ENCODE measurements around the gene ZSWIM8. TPM values are rescaled to one million over a fixed set of nuclear protein-coding genes. Genes with fewer than 3 reads are reported as not detected.

The ZSWIM8 gene
- total and polyA plus RNA-seq, 2 of the 8 experiments (the other 6 are each of a cell fraction or from before 2014, with no cell fraction given), result 44.7 to 99.7 TPM

DNA sequence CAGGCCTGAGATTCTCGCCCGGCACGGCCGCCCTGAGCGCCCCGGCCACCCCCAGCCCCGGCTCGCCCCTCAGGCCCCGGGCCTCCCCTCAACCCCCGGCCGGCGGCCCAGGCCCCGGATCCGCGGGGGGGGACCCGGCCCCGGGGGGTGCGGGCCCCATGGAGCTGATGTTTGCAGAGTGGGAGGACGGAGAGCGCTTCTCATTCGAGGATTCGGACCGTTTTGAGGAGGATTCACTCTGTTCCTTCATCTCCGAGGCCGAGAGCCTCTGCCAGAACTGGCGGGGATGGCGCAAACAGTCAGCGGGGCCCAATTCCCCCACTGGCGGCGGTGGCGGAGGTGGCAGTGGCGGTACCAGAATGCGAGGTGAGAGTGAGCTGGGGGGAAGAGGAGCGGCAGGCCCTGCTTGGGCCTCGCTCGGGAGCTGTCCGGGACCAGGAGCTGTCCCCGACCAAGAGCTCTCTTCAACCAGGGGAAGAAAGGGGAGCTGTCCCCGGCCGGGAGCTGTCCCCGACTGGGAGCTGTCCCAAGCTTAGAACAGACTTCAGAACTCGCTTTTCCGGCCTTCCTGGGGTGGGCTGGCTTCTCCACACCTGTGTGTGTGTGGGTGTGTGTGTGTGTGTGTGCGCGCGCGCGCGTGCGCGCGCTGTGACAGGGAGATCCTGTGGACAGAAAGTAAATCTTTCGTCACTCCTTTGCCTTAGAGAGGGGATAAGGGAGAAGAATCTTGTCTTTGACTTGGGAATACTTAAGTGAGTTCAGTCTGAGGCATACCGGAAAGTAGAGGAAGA is 510 bp downstream of the ZSWIM8 start:
- peak overlapping the region; percentile 84 to 91 for H3K4me2 ChIP-seq (ENCODE audit: insufficient read depth in 1 of 2, low read depth in 2 of 2, low read length in 2 of 2)
- H3K4ac ChIP-seq (replicated peaks; ENCODE audit: insufficient read length, low read depth, low read length), result no peak overlapping the region
- H3K27ac ChIP-seq (ENCODE audit: low read depth, low read length), result no peak overlapping the region
- no peak overlapping the region for H2BK12ac ChIP-seq (ENCODE audit: low read depth, low read length)
- peaks cover 3 to 12% of the 10 kb centered on the region in 2 experiments for H4K20me1 ChIP-seq (replicated peaks in 1 of 2; ENCODE audit: control insufficient read depth in 1 of 2, insufficient read depth in 2 of 2, low read length in 2 of 2)
- peak in 1 of 2 experiments; percentile 57 for DNase-seq (ENCODE audit: low read depth in 1 of 2, low spot score in 2 of 2)
- no peak overlapping the region for H2BK20ac ChIP-seq (ENCODE audit: low read length)
- H4K5ac ChIP-seq (ENCODE audit: insufficient read length, low read depth, low read length), result no peak overlapping the region
- peaks cover 2 to 4% (median 2%) of the 10 kb centered on the region in 4 experiments; a peak in 5 of 7 replicates for H3K4me1 ChIP-seq (replicated peaks in 1 of 4; ENCODE audit: control insufficient read depth in 3 of 4, insufficient read depth in 4 of 4, low read length in 3 of 4)
- H3K27me3 ChIP-seq (replicated peaks in 1 of 4; ENCODE audit: control insufficient read depth in 3 of 4, extremely low read depth in 1 of 4, insufficient read depth in 3 of 4, low read length in 3 of 4), result no peaks in the 10 kb centered on the region
- no peak overlapping the region for H3K56ac ChIP-seq (replicated peaks; ENCODE audit: insufficient read length, low read depth, low read length)
- H2BK5ac ChIP-seq (ENCODE audit: low read depth, low read length), result no peak overlapping the region
- H3K9me3 ChIP-seq (ENCODE audit: insufficient read depth in 2 of 2, low read depth in 1 of 2, low read length in 1 of 2), result no peaks in the 10 kb centered on the region
- WGBS, 2 experiments (ENCODE audit: extremely low coverage in 1 of 2, insufficient coverage in 1 of 2, insufficient read length in 1 of 2, insufficient replicate concordance in 2 of 2, low coverage in 1 of 2, low lambda C conversion rate in 2 of 2, missing lambda C conversion rate in 1 of 2), result 9% methylated on average over 30 of the region's 54 CpGs; no CpG with 5 or more reads in 1 of the 2 experiments
- H4K91ac ChIP-seq (replicated peaks; ENCODE audit: insufficient read length, low read length), result no peak overlapping the region
- peaks cover 9% of the 10 kb centered on the region for H3K23me2 ChIP-seq (ENCODE audit: low read depth, low read length)
- H2AFZ ChIP-seq (ENCODE audit: low read length), result no peak overlapping the region
- peak overlapping the region; percentile 31; the same call in 1 of the 2 replicates for H4K8ac ChIP-seq (ENCODE audit: extremely low read depth, insufficient read depth, low read length)
- ChIA-PET POLR2A (ENCODE audit: partially characterized antibody) (interaction anchor here (0.6 to 6.3 kb wide), 9 partner anchors 8 to 322 kb away, joined by 3 to 79 read pairs (median 4); partner anchors contain the start of gene SEC24C), CTCF (ENCODE audit: partially characterized antibody) (interaction anchor here (0.6 to 2.2 kb wide), 13 partner anchors 8 to 101 kb away, joined by 3 to 13 read pairs (median 4); a partner anchor contains a TSS)
- peak overlapping the region in 3 of 4 experiments; percentile 17 to 77 (median 20); a peak in 4 of 7 replicates for H3K9ac ChIP-seq (replicated peaks in 1 of 4; ENCODE audit: extremely low read depth in 1 of 4, low read depth in 3 of 4, low read length in 3 of 4)
- no peak overlapping the region for H2BK15ac ChIP-seq (ENCODE audit: low read length)
- no peak overlapping the region for H3K18ac ChIP-seq (ENCODE audit: extremely low read depth, low read length)
- no peak overlapping the region for H3K23ac ChIP-seq (ENCODE audit: insufficient read length)
- no peak overlapping the region for H3K14ac ChIP-seq (ENCODE audit: insufficient read length)
- peak overlapping the region; percentile 71 to 96 (median 90) for H3K4me3 ChIP-seq (ENCODE audit: extremely low read depth in 1 of 4, insufficient read depth in 2 of 4, low read depth in 3 of 4, low read length in 4 of 4)
- FAIRE-seq, result no peak
- peaks cover 1% of the 10 kb centered on the region; the same call in 1 of the 2 replicates for H3K79me1 ChIP-seq (ENCODE audit: low read depth, low read length)
- H2AK5ac ChIP-seq (ENCODE audit: low read depth, low read length), result no peak overlapping the region
- no peak overlapping the region for H2BK120ac ChIP-seq (replicated peaks; ENCODE audit: low read depth, low read length)
- H3K79me2 ChIP-seq (ENCODE audit: control insufficient read depth in 1 of 2, insufficient read depth in 2 of 2, low read length in 2 of 2), result peaks cover 4 to 33% of the 10 kb centered on the region in 2 experiments; a peak in 3 of 4 replicates
- H3K36me3 ChIP-seq (ENCODE audit: control insufficient read depth in 2 of 4, insufficient read depth in 4 of 4, low read length in 3 of 4), result peaks cover 0 to 7% (median 3%) of the 10 kb centered on the region in 4 experiments; a peak in 3 of 8 replicates
- TF ChIP-seq EP300 (IDR thresholded peaks at IDR 0.05; ENCODE audit: borderline replicate concordance in 1 of 2, low read depth in 2 of 2, low read length in 2 of 2) (no peak), PHF8 (conservative IDR thresholded peaks at IDR 0.05; ENCODE audit: low read depth, low read length) (0 out of 2 replicates have a peak, but pooled peaks have one; percentile 0), ZNF274 (IDR thresholded peaks at IDR 0.05; ENCODE audit: borderline replicate concordance, extremely low read depth, low read length) (no peak), KDM4A (IDR thresholded peaks at IDR 0.05; ENCODE audit: low read depth, low read length, severe bottlenecking) (peak; percentile 21), CREB1 (IDR thresholded peaks at IDR 0.05) (no peak), RXRA (IDR thresholded peaks at IDR 0.05; ENCODE audit: insufficient read depth, low read depth, low read length) (no peak), BACH1 (IDR thresholded peaks at IDR 0.05; ENCODE audit: low read length) (0 out of 2 replicates have a peak, but pooled peaks have one; percentile 30), CBX5 (IDR thresholded peaks at IDR 0.05; ENCODE audit: low read depth, low read length) (no peak), MAX (IDR thresholded peaks at IDR 0.05) (no peak), BRCA1 (IDR thresholded peaks at IDR 0.05; ENCODE audit: low read depth, low read length) (no peak), SIN3A (conservative IDR thresholded peaks at IDR 0.05 in 1 of 2, IDR thresholded peaks at IDR 0.05 in 1 of 2; ENCODE audit: low read depth in 1 of 2, low read length in 2 of 2) (peak; percentile 76)
